HG03280 (cell line): ENCODE results near the gene TCEA3.

ENCODE experiments used
- ATAC-seq: cut with Tn5 transposase; IDR thresholded peaks from one replicate; pipeline ENCODE4 v1.9.1; 2021; ENCODE audit warnings: mild to moderate bottlenecking, moderate library complexity; ENCODE audit not compliant: unreplicated experiment

TCEA3 gene

DNA sequence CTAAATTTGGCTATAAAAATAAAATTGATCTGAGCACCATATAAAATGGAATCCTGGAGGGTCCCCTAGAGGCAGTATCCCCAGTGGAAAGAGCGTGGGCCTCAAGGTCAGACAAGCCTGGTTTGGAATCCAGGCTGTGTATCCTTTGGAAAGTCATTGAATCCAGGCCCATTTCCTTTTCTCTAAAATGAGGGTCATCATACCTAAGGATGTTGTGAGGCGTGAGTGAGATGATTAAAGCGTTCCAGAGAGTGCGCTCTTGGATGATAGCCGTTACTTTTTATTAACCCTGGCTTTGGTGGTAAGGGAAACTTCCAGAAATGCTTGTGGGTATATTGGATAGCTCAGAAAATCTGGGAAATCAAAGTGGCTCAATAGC is 54.2 kb downstream of the TCEA3 start:
- no peak for ATAC-seq

DNA sequence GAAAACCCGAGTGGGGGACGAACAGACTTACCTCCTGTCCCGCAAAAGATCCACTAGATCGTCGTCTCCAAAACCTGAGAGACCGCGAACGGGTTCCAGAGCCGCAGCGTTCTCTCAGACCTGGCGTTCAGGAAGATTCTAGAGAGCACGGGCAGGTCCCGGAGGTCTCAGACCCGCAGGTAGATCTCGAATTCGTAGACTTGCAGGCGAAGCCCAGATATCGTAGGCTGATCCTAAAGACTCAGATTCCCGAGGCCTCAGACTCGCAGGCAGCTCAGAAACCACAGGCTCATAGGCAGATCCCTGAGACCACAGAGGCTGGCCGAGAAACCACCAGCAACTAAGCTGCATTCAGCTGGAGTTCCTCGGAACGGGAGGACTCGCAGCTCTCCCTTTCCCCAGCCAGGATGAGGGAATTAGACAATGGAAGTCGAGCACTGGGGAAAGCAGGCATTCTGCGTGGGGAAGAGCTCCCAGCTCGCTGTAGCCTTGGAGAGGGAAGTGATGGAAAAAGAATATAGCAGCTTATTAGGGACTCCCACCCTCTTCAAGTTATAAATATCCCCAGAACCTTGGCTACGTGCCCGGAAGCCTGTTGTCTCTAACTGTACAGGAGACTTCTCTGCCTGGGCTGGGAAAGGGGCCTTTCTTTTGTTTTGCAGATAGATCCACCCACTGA is 55.1 kb downstream of the TCEA3 start, which contains the start of gene ZNF436:
TSS of gene ZNF436 (minus strand) at position 502 of the 679 bp plus-strand sequence. CDS start 1,831 bp downstream, outside the sequence.
- no peak for ATAC-seq

DNA sequence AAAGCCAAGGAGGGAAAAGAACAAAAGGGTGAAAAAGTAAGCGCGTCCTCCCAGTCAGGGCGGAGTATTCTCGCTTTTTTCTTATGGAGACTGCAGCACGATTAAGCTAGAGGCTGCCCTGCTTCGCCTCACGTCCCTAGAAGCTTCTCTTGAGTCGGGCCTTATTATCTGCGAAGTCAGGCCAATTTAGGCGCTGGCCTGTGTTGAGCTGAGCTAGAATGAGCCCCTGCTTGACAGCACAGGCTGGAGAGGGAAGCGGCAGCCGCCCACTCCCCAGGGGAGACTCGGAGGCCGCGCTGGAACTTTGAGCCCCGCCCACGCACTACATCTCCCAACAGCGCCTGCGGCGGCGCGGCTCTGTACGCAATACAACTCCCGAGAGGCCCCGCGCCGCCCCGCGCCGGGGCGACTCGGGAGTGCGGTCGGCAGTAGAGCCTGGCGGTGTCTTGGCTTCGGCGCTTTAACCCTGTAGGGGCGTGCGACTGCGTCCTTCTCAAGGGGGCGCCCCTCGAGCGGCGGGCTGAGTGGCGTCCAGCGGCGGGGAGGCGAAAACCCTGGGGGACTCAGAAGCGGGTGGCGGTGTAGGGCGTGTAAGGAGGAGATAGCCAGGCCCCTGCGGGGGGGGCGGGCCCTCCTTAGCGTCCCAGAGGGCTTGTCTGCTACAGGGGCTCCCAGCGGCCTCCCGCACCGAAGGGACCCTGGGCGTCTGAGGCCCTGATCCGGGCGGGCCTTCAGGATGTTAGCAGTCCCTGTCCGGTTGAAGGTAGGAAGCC is 55.8 kb downstream of the TCEA3 start:
- ATAC-seq: peak; percentile 66

GRCh38 chr1:23367791-23368561 is 56.6 kb downstream of the TCEA3 start:
- peak; percentile 90 for ATAC-seq

DNA sequence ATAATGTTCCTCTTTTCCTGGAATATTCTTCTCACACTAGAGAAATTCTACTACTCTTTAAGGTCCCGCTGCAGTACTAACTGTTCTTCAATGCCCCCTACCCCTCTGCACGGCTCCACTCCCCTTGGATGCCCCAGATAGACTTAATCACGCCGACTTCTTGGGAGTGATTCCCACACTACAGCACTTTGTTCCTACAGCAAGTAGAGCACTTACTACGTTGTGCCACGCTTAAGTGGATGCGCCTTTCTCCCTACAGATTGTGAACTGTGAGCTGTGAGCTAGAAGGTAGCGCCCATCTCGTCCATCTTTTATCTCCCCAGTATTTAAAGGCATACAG is 57.1 kb downstream of the TCEA3 start:
- ATAC-seq: no peak

DNA sequence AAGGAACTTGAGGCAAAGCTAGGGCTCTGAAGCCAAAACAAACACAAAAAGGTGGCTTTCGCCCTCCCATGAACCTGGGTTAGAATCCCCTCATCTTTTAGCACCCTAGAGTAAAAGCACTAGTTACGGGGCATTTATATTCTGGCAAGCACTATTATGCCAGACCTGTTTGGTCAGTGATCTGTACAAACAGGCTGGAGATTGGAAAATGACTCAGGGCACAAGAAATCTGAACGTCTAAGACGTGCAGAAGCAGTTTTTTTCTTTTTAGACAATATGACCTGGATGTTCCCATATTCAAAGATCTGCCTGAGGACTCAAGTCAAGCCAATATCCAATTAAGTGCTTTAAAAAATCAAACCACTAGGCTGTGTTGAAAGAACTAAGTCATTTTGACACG is 58.0 kb downstream of the TCEA3 start:
- no peak for ATAC-seq

GRCh38 chr1:23366146-23366545 is 58.4 kb downstream of the TCEA3 start:
- no peak for ATAC-seq

DNA sequence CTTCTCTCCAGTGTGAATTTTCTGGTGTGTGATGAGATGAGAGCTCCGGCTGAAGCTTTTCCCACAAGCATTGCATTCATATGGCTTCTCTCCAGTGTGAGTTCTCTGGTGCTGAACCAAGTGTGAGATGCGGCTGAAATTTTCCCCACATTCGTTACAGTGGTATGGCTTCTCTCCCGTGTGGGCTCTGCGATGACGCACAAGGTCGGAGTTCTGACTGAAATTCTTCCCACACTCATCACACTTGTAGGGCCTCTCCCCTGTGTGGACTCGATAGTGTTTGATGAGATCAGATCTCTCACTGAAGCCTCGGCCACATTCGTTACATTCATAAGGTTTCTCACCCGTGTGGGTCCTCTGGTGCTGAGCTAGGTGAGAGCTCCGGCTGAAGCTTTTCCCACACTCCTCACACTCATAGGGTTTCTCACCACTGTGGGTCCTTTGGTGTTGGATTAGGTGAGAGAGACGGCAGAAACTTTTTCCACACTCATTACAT is 62.3 kb downstream of the TCEA3 start:
- no peak for ATAC-seq

GRCh38 chr1:23358310-23358875 is 66.2 kb downstream of the TCEA3 start:
- ATAC-seq: no peak

DNA sequence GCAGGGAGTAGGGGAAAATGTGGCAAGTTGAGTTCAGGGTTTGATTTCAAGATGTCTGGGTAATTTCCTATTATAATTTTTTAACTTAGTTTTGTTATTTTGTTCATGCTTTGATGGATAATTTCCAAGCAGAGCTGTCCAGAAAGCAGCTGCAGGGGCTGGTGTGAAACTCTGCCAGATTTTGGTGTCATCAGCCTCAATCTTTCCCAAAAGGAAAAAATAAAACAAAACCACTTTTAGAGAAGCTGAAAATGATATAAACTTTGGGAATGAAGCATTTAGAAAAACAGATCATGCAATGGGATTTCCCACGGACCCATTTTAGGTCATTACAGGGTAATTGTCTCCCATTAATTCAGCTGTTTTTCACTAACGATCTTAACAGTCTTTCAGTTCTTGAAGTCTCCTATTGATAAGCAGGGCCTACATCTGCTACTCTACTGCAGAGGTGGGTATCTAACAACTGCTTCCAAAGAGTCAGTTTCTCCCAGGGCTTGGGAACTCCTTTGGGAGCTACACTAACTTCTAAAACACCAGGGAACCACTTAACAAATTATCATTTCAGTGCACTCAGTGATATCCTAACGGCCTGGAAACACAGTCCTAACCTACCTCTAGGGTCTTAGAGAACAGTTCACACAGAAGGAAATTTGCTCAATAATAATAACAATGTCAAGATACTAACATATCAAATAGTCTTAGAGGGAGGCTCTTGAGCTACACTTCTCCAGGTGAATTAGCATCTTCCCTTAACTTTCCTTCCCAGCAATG is 67.2 kb downstream of the TCEA3 start:
- no peak for ATAC-seq

- ATAC-seq: no peak
These were observed 67.9 kb downstream of the TCEA3 start for GRCh38 chr1:23356471-23357137.

DNA sequence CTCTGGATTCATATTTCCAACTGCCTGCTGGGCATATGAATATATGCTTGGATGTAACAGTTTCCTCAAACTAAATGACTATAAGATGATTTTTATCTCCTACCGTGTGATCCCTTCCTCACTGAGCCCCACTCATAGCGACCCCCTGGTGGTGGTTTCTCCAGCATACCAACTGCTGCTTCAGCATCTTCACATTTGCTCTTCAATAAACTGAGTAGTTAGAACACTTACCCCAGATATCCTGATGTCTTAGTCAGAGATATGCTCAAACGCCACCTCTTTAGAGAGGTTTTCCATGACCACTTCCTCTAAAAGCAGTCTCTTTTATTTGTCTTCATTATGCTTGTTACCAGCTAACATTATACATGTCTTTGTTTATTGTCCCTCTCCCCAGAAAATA is 70.3 kb downstream of the TCEA3 start:
- ATAC-seq: no peak

GRCh38 chr1:23352096-23352695 is 72.4 kb downstream of the TCEA3 start:
- no peak for ATAC-seq

- ATAC-seq: no peak
These were observed 78.6 kb downstream of the TCEA3 start for GRCh38 chr1:23345920-23346319.

- ATAC-seq: no peak
These were observed 79.5 kb downstream of the TCEA3 start for GRCh38 chr1:23344987-23345472.

DNA sequence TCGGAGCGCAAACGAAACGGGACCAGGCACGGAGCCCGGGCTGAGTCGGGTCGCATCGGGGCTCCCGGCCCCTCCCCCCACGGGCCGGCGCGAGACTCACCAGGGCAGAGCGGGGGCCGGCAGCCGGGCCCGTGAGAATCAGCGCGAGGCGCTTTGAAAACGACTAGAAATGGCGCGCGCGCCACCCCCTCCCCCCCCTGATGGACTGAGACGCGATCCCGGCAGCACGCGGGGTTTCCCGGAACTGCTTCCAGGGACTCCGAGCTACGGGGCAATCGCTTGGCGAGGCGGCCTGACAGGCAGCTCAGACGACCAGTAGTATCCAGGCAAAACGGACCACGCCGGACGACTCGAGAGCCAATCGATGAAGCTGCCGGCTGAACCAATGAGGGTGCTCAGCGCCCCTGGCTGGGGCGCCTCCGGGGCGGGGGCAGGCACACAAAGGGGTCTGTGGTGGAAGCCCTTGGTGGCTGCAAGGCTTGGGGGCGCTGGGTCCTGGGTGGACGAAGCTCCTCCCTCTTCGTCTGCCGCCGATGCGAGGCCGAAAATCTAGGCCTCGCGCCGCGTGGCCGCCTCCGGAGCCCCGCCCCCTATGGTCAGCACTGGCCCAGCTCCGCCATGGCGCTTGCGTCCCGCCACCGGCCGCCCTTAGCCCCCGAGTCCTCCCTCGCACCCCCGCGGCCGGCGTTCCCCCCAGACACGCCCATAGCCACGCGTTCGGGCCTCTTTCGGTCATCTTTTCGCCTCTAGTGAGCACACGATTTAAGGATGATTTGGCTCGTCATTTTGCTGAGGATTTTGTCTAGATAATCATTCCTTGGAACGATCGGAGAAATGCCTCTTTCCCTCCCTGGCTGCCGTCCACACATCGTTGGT is 80.2 kb downstream of the TCEA3 start, which contains the start of gene HNRNPR:
TSS of gene HNRNPR (minus strand) at position 174 of the 876 bp plus-strand sequence. CDS start 3,276 bp downstream, outside the sequence.
- ATAC-seq: peak; percentile 96

GRCh38 chr1:23343221-23344110 is 81.1 kb downstream of the TCEA3 start:
- ATAC-seq: peak; percentile 9
